A549 (cell line): ENCODE data around the gene ZGLP1. TPM values are rescaled to one million over a fixed set of nuclear protein-coding genes. Genes with fewer than 3 reads are reported as not detected.
"Not testable (repeated sequence)": the region's sequence is repeated elsewhere in the genome, so short reads cannot be mapped to it uniquely, and the experiment has no call there.

Experiments
- ATAC-seq, 2 experiments: fragments of 200-7000 bp in 1 of 2; fragments of >200 bp in 1 of 2; cut with Nextera tagmentation in 1 of 2; cut with Tn5 transposase in 1 of 2; 3 replicates each; pipeline versions ENCODE4 v1.8.0 to v1.9.1; 2018 to 2020; ENCODE audit warnings: mild to moderate bottlenecking in 1 of 2, moderate library complexity in 1 of 2
- CTCF ChIA-PET: fragments of 300-600 bp; sonication (Branson Sonifier 250); formaldehyde crosslinking; extraction: SDS; loops from one replicate; lab custom pipeline; 2021; ENCODE audit warnings: antibody characterized with exemption, inconsistent platforms; lab: Yijun Ruan, JAX
- POLR2A ChIA-PET: fragments of 350-600 bp; formaldehyde crosslinking; extraction: SDS; loops from one replicate; lab custom pipeline; 2021; ENCODE audit warnings: antibody characterized with exemption, inconsistent platforms; lab: Yijun Ruan, JAX
- DNase-seq, 2 experiments: peaks; one replicate each; pipeline versions ENCODE4 v3.0.0 to v3.0.0-alpha.2; 2011 to 2016; ENCODE audit warnings: low read depth in 1 of 2, low spot score in 1 of 2
- FAIRE-seq: peaks from 2 replicates; lab custom pipeline; 2011; peaks lifted over from hg19 to GRCh38; lab: Jason Lieb, UNC
- H3K27ac ChIP-seq, 2 experiments: fragments of >200 bp; sonication (Bioruptor Twin); formaldehyde crosslinking; 3 replicates each; pipeline ENCODE4 v1.5.1; 2016 to 2017
- H3K4me1 ChIP-seq: fragments of >200 bp; sonication (Bioruptor Twin); formaldehyde crosslinking; 3 replicates; pipeline ENCODE4 v1.6.1; 2016
- H3K4me2 ChIP-seq: fragments of >200 bp; sonication (Bioruptor Twin); formaldehyde crosslinking; 3 replicates; pipeline ENCODE4 v1.6.1; 2016
- H3K4me3 ChIP-seq: fragments of >200 bp; sonication (Bioruptor Twin); formaldehyde crosslinking; 3 replicates; pipeline ENCODE4 v1.5.1; 2016
- H3K9me3 ChIP-seq: fragments of >200 bp; sonication (Bioruptor Twin); formaldehyde crosslinking; 3 replicates; pipeline ENCODE4 v1.6.1; 2016
- BHLHE40 ChIP-seq: IDR thresholded peaks from 2 replicates; pipeline ENCODE4 v1.6.1; 2012; ENCODE audit warnings: low read depth, low read length, inconsistent platforms
- CBX2 ChIP-seq: fragments of 200-600 bp; sonication (generic); IDR thresholded peaks from 2 replicates; pipeline ENCODE4 v1.6.1; 2016; ENCODE audit warnings: low read depth, mild to moderate bottlenecking, borderline replicate concordance
- CEBPB ChIP-seq, 2 experiments: fragments of >200 bp in 1 of 2; sonication (Bioruptor Twin) in 1 of 2; formaldehyde crosslinking in 1 of 2; IDR thresholded peaks; 2 replicates each; pipeline ENCODE4 v1.6.1; 2012 to 2016
- FOSL2 ChIP-seq, 2 experiments: fragments of 450-650 bp in 1 of 2; fragments of >200 bp in 1 of 2; sonication (Bioruptor Twin) in 1 of 2; formaldehyde crosslinking; IDR thresholded peaks; 2 replicates each; pipeline versions ENCODE4 v1.5.0 to v1.6.1; 2016 to 2020; ENCODE audit warnings: mild to moderate bottlenecking in 1 of 2, moderate library complexity in 1 of 2
- GATA3 ChIP-seq: IDR thresholded peaks from 2 replicates; pipeline ENCODE4 v1.6.1; 2012; ENCODE audit warnings: borderline replicate concordance
- HES2 ChIP-seq: fragments of >200 bp; sonication (Bioruptor Twin); formaldehyde crosslinking; IDR thresholded peaks from 2 replicates; pipeline ENCODE4 v1.6.1; 2016
- HOXA7 ChIP-seq: fragments of 250-450 bp; sonication (Bioruptor Pico); IDR thresholded peaks from 2 replicates; pipeline ENCODE4 v1.5.0; 2020; ENCODE audit warnings: mild to moderate bottlenecking, moderate library complexity
- KDM5A ChIP-seq: fragments of 200-600 bp; sonication (generic); IDR thresholded peaks from 2 replicates; pipeline ENCODE4 v1.6.1; 2016; ENCODE audit warnings: antibody characterized with exemption, mild to moderate bottlenecking
- MYC ChIP-seq: IDR thresholded peaks from 2 replicates; pipeline ENCODE4 v1.6.1; 2012; ENCODE audit warnings: mild to moderate bottlenecking, inconsistent platforms, low read length, improper control_type of control experiment, borderline replicate concordance
- NFE2L2 ChIP-seq: fragments of 150-350 bp; conservative IDR thresholded peaks from 2 replicates; pipeline ENCODE4 v1.6.1; 2014; ENCODE audit warnings: low read length
- RCOR1 ChIP-seq: fragments of 150-350 bp; IDR thresholded peaks from 2 replicates; pipeline ENCODE4 v1.6.1; 2014; ENCODE audit warnings: antibody characterized with exemption, low read length, low read depth
- SMC3 ChIP-seq: fragments of >200 bp; sonication (Bioruptor Twin); formaldehyde crosslinking; IDR thresholded peaks from 3 replicates; pipeline ENCODE4 v1.6.1; 2018; ENCODE audit warnings: inconsistent platforms
- TFCP2L1 ChIP-seq: fragments of 250-450 bp; sonication (Bioruptor Pico); IDR thresholded peaks from 2 replicates; pipeline ENCODE4 v1.5.0; 2021; ENCODE audit warnings: mild to moderate bottlenecking
- WGBS: methylation state at CpG from one replicate; pipeline ENCODE4 v1.1.6; 2017; ENCODE audit errors: missing lambda C conversion rate; 5-methylcytosine and 5-hydroxymethylcytosine counted together
- polyA plus RNA-seq, 4 experiments: library from polyadenylated mRNA; depleted of rRNA in 3 of 4; stranded (reverse); fragments of >200 nt; fragmentation: RNase III in 1 of 4; extraction: RNeasy Plus Mini Kit Qiagen cat#74134 plus additional on column Dnase treatment in 1 of 4; gene quantifications; 2 replicates in 3 of 4; 3 replicates in 1 of 4; pipeline ENCODE4 v1.2.3, GENCODE V29; 2011 to 2017
- TF ChIP-seq, protein P1 (sequence below): fragments of >200 bp; sonication (Bioruptor Twin); formaldehyde crosslinking; IDR thresholded peaks from 3 replicates; pipeline ENCODE4 v1.6.1; 2016
- TF ChIP-seq, protein P2 (sequence below): fragments of >200 bp; sonication (Bioruptor Twin); formaldehyde crosslinking; IDR thresholded peaks from 3 replicates; pipeline ENCODE4 v1.5.1; 2016

Gene ZGLP1
- polyA plus RNA-seq, 2 of the 4 experiments (the other 2 are of a cell fraction), result 0.84 to 1.9 TPM

GRCh38 chr19:10338940-10339339, 29.3 kb upstream of the ZGLP1 start:
- TF ChIP-seq GATA3, result no peak
- TF ChIP-seq TFCP2L1 (CRISPR knock-in tag), result no peak
- TF ChIP-seq, protein P1, sequence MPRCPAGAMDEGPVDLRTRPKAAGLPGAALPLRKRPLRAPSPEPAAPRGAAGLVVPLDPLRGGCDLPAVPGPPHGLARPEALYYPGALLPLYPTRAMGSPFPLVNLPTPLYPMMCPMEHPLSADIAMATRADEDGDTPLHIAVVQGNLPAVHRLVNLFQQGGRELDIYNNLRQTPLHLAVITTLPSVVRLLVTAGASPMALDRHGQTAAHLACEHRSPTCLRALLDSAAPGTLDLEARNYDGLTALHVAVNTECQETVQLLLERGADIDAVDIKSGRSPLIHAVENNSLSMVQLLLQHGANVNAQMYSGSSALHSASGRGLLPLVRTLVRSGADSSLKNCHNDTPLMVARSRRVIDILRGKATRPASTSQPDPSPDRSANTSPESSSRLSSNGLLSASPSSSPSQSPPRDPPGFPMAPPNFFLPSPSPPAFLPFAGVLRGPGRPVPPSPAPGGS, result no peak
- TF ChIP-seq HES2, result no peak
- TF ChIP-seq CBX2, result no peak
- TF ChIP-seq FOSL2 (IDR thresholded peaks at IDR 0.05), result no peak
- no peak for TF ChIP-seq FOSL2 (CRISPR knock-in tag; IDR thresholded peaks at IDR 0.05)
- TF ChIP-seq BHLHE40, result no peak
- TF ChIP-seq, all 56 proteins: peak for 0
- ChIA-PET POLR2A (no interaction called here), CTCF (interaction anchor here (1.3 kb wide), 1 partner anchor 42 kb away, joined by 3 read pairs; the partner anchor contains the start of gene TYK2)
- WGBS, result 79% methylated on average over 6 of the region's 6 CpGs
- H3K27ac ChIP-seq, result no peak overlapping the region
- 0 out of 3 replicates have a peak, but pooled peaks cover 3% of the 10 kb centered on the region for H3K4me1 ChIP-seq
- no peak overlapping the region for H3K4me2 ChIP-seq
- DNase-seq (no peak), ATAC-seq (no peak), FAIRE-seq (no peak)
- no peaks in the 10 kb centered on the region for H3K9me3 ChIP-seq
- H3K4me3 ChIP-seq, result no peak overlapping the region

DNA sequence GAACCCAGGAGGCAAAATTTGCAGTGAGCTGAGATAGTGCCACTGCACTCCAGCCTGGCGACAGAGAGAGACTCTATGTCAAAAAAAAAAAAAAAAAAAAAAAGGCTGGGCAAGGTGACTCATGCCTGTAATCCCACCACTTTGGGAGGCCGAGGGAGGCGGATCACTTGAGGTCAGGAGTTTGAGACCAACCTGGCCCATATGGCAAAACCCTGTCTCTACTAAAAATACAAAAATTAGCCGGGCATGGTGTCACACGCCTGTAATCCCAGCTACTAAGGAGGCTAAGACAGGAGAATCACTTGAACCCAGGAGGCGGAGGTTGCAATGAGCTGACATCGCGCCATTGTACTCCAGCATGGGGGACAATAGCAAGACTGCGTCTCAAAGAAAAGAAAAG, 27.1 kb upstream of the ZGLP1 start:
- H3K9me3 ChIP-seq, H3K4me3 ChIP-seq, H3K4me1 ChIP-seq, FAIRE-seq, ATAC-seq, DNase-seq, POLR2A ChIA-PET, H3K4me2 ChIP-seq, H3K27ac ChIP-seq: not testable (repeated sequence)
- CTCF ChIA-PET, result interaction anchor here (0.8 to 0.9 kb wide), 2 partner anchors 47 to 52 kb away, joined by 3 read pairs; no protein-coding TSS in a partner anchor
- 89% methylated on average over 9 of the region's 9 CpGs for WGBS

DNA sequence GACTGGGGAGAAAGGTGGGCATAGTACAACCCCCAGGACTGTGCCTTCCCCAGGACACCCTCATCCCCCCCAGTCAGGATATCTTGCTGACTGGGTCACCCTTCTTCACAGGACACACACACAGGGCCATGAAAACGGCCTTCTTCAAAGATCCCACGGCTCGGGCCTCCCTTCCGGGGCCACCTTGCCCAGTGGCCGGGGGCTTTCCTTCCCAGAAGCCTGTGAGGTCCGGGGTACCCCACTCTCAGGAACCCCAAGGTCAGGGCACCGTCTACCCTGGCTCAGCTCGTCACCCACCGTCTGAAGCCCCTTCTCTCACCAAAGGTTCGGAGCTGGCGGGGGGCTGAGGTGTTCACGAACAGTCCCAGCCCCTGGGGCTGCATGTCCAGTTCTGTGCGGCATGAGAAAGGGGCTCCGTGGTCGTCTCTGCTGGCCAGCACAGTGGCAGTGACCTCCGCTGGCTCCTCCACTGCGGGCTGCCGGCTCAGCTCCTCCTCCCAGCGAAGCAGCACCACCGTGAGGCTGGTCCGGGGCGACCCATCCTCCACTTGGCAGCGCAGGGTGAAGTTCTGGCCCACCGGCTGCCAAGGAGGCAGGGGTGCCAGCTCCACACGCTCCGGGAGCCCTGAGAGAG, 25.9 kb upstream of the ZGLP1 start:
- DNase-seq, result no peak
- Histone ChIP-seq H3K9me3 (no peaks in the 10 kb centered on the region), H3K4me2 (peak overlapping the region; percentile 92), H3K27ac (peak overlapping the region in 1 of 2 experiments; percentile 77; a peak in 4 of 6 replicates), H3K4me3 (peak overlapping the region; percentile 76; the same call in 1 of the 3 replicates), H3K4me1 (peaks cover 11% of the 10 kb centered on the region; the same call in 1 of the 3 replicates)
- no peak for FAIRE-seq
- POLR2A ChIA-PET, result interaction anchor here (2.5 kb wide), 1 partner anchor 45 kb away, joined by 12 read pairs; the partner anchor contains the start of gene TYK2
- TF ChIP-seq RCOR1, result no peak
- TF ChIP-seq, protein P1, result no peak
- no peak for TF ChIP-seq MYC
- no peak for TF ChIP-seq SMC3
- TF ChIP-seq NFE2L2, result no peak
- TF ChIP-seq KDM5A, result no peak
- TF ChIP-seq HOXA7 (CRISPR knock-in tag), result no peak
- no peak for TF ChIP-seq CEBPB (IDR thresholded peaks at IDR 0.05)
- TF ChIP-seq, protein P2, sequence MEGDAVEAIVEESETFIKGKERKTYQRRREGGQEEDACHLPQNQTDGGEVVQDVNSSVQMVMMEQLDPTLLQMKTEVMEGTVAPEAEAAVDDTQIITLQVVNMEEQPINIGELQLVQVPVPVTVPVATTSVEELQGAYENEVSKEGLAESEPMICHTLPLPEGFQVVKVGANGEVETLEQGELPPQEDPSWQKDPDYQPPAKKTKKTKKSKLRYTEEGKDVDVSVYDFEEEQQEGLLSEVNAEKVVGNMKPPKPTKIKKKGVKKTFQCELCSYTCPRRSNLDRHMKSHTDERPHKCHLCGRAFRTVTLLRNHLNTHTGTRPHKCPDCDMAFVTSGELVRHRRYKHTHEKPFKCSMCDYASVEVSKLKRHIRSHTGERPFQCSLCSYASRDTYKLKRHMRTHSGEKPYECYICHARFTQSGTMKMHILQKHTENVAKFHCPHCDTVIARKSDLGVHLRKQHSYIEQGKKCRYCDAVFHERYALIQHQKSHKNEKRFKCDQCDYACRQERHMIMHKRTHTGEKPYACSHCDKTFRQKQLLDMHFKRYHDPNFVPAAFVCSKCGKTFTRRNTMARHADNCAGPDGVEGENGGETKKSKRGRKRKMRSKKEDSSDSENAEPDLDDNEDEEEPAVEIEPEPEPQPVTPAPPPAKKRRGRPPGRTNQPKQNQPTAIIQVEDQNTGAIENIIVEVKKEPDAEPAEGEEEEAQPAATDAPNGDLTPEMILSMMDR, result no peak
- CTCF ChIA-PET, result interaction anchor here (1.2 kb wide), 1 partner anchor 53 kb away, joined by 3 read pairs; no protein-coding TSS in a partner anchor
- 65% methylated on average over 9 of the region's 26 CpGs for WGBS
- no peak for ATAC-seq
